ENCODE measurements around the gene S100A10.

Gene S100A10

DNA sequence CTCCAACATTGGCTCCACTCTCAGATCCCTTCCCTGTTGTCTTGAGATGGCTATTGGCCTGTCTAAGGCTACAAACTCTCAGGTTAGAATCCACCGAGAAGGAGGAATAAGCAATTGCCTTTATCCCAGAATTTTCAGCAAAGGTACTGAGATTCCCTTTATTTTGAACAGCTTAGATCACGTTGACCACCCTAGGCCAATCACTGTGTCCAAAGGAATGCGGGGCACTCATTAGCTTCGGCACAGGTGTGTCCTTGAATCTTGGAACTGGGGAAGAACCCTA lies 36.2 kb upstream of the S100A10 start:
- H2AFZ ChIP-seq (ENCODE audit: low read depth, low read length): no peak overlapping the region
- TF ChIP-seq, protein P1, sequence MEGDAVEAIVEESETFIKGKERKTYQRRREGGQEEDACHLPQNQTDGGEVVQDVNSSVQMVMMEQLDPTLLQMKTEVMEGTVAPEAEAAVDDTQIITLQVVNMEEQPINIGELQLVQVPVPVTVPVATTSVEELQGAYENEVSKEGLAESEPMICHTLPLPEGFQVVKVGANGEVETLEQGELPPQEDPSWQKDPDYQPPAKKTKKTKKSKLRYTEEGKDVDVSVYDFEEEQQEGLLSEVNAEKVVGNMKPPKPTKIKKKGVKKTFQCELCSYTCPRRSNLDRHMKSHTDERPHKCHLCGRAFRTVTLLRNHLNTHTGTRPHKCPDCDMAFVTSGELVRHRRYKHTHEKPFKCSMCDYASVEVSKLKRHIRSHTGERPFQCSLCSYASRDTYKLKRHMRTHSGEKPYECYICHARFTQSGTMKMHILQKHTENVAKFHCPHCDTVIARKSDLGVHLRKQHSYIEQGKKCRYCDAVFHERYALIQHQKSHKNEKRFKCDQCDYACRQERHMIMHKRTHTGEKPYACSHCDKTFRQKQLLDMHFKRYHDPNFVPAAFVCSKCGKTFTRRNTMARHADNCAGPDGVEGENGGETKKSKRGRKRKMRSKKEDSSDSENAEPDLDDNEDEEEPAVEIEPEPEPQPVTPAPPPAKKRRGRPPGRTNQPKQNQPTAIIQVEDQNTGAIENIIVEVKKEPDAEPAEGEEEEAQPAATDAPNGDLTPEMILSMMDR (IDR thresholded peaks at IDR 0.05; ENCODE audit: borderline replicate concordance, extremely low read depth, low read length, poor library complexity, severe bottlenecking): no peak
- no peak for TF ChIP-seq EZH2 (IDR thresholded peaks at IDR 0.05; ENCODE audit: borderline replicate concordance, low read depth, low read length, severe bottlenecking)
- H3K4me2 ChIP-seq (ENCODE audit: insufficient read depth, low read length): no peak overlapping the region
- H3K4me1 ChIP-seq (ENCODE audit: insufficient read depth, low read length): peaks cover 41% of the 10 kb centered on the region
- H3K9me3 ChIP-seq (ENCODE audit: insufficient read depth, low read length, severe bottlenecking): no peaks in the 10 kb centered on the region
- no peak for ATAC-seq (ENCODE audit: insufficient read depth, low read depth)
- H3K79me2 ChIP-seq (ENCODE audit: insufficient read depth, low read length): peaks cover 19% of the 10 kb centered on the region
- H3K4me3 ChIP-seq (ENCODE audit: low read depth in 1 of 2, low read length in 2 of 2): no peak overlapping the region
- H3K27ac ChIP-seq (ENCODE audit: low read length): peak overlapping the region; percentile 62; the same call in 1 of the 2 replicates
- peaks cover 29% of the 10 kb centered on the region for H3K36me3 ChIP-seq (ENCODE audit: insufficient read depth, low read length)
- H3K27me3 ChIP-seq (ENCODE audit: insufficient read depth, low read length, poor library complexity): no peaks in the 10 kb centered on the region
- no peak overlapping the region for H3K9ac ChIP-seq (ENCODE audit: low read depth, low read length)
- DNase-seq: no peak
- no peaks in the 10 kb centered on the region for H4K20me1 ChIP-seq (ENCODE audit: insufficient read depth, low read length)

DNA sequence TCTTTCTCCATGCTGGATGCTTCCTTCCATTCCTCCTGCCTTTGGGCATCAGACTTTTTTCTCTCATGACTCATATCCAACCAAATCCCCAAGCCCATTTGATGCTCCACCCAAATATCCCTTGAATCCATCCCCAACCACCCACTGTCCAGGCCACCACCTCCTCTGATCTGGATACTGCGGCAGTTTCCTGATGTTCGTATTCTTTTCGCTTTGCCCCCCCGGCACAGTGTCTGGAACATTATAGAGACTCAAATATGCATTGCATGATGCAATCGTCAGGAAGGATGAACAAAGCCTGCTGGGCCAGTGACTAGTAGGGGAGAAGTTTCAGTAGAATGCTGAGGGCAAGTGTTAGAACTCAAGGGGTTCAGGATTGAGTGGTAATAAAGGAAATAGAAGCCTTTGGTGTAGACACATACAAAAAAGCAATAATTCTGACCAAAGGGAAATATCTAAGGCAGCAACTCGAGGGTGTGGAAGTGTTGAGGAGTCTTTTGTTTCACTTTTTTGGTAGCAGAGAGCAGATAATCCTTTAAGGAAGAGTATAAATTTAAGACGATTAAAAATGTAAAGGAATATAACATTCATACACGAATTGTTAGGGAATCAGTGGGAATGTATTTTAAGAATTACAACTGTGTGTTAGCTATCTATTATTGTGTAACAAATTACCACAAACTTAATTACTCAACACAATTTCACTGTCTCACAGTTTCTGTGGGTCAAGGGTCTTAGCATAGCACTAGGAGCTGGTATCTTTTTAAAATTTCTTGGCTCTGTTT lies 35.7 kb upstream of the S100A10 start:
- Histone ChIP-seq H3K9me3 (ENCODE audit: insufficient read depth, low read length, severe bottlenecking) (no peaks in the 10 kb centered on the region), H3K27ac (ENCODE audit: low read length) (peak overlapping the region; percentile 62), H3K4me1 (ENCODE audit: insufficient read depth, low read length) (peaks cover 36% of the 10 kb centered on the region), H3K9ac (ENCODE audit: low read depth, low read length) (no peak overlapping the region), H3K4me2 (ENCODE audit: insufficient read depth, low read length) (no peak overlapping the region), H4K20me1 (ENCODE audit: insufficient read depth, low read length) (no peaks in the 10 kb centered on the region), H3K36me3 (ENCODE audit: insufficient read depth, low read length) (peaks cover 29% of the 10 kb centered on the region), H3K27me3 (ENCODE audit: insufficient read depth, low read length, poor library complexity) (no peaks in the 10 kb centered on the region), H3K79me2 (ENCODE audit: insufficient read depth, low read length) (peaks cover 18% of the 10 kb centered on the region), H3K4me3 (ENCODE audit: low read depth in 1 of 2, low read length in 2 of 2) (no peak overlapping the region), H2AFZ (ENCODE audit: low read depth, low read length) (peak overlapping the region; percentile 37; the same call in 1 of the 2 replicates)
- ATAC-seq (ENCODE audit: insufficient read depth, low read depth) (peak; percentile 81), DNase-seq (peak; percentile 60)
- TF ChIP-seq EZH2 (IDR thresholded peaks at IDR 0.05; ENCODE audit: borderline replicate concordance, low read depth, low read length, severe bottlenecking): no peak
- TF ChIP-seq, protein P1 (IDR thresholded peaks at IDR 0.05; ENCODE audit: borderline replicate concordance, extremely low read depth, low read length, poor library complexity, severe bottlenecking): no peak

DNA sequence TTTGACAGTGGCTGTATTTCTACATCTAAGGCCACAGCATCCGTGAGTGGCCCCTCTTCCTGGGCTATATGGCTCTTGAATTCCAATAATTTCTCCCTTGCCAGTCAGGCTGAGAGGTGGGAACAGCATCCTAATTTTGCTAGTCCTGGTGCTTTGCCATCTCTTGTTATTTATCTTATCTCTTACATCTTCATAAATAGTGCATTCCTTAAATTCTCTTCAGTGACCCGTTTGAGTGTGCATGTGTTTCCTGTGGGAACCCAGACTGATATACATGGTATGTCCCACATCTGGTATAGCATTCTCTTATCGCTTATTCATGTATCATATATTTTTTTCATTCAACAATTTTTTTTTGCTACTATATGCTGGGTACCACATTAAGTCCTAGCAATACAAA lies 33.2 kb upstream of the S100A10 start:
- H3K36me3 ChIP-seq (ENCODE audit: insufficient read depth, low read length): peaks cover 7% of the 10 kb centered on the region; the same call in 1 of the 2 replicates

More for the DNA sequence above, 33.2 kb upstream of the S100A10 start:
- no peak for ATAC-seq (ENCODE audit: insufficient read depth, low read depth)
- H3K27ac ChIP-seq (ENCODE audit: low read length): no peak overlapping the region
- H3K9ac ChIP-seq (ENCODE audit: low read depth, low read length): no peak overlapping the region
- TF ChIP-seq EZH2 (IDR thresholded peaks at IDR 0.05; ENCODE audit: borderline replicate concordance, low read depth, low read length, severe bottlenecking): no peak
- TF ChIP-seq, protein P1 (IDR thresholded peaks at IDR 0.05; ENCODE audit: borderline replicate concordance, extremely low read depth, low read length, poor library complexity, severe bottlenecking): no peak
- H3K79me2 ChIP-seq (ENCODE audit: insufficient read depth, low read length): no peaks in the 10 kb centered on the region
- H3K27me3 ChIP-seq (ENCODE audit: insufficient read depth, low read length, poor library complexity): no peaks in the 10 kb centered on the region
- DNase-seq: no peak
- H3K9me3 ChIP-seq (ENCODE audit: insufficient read depth, low read length, severe bottlenecking): no peaks in the 10 kb centered on the region
- H3K4me3 ChIP-seq (ENCODE audit: low read depth in 1 of 2, low read length in 2 of 2): no peak overlapping the region
- no peak overlapping the region for H2AFZ ChIP-seq (ENCODE audit: low read depth, low read length)
- no peak overlapping the region for H3K4me2 ChIP-seq (ENCODE audit: insufficient read depth, low read length)
- no peaks in the 10 kb centered on the region for H4K20me1 ChIP-seq (ENCODE audit: insufficient read depth, low read length)
- H3K4me1 ChIP-seq (ENCODE audit: insufficient read depth, low read length): peaks cover 15% of the 10 kb centered on the region
